DOHH2 (cell line): ENCODE data around the gene DUS4L.

Source experiments
- EZH2phosphoT487 ChIP-seq: fragments of 200-600 bp; sonication (generic); IDR thresholded peaks from 2 replicates; pipeline ENCODE4 v1.6.1; 2017; ENCODE audit warnings: borderline replicate concordance, mild to moderate bottlenecking, antibody characterized with exemption, low read length, moderate library complexity, mixed read lengths
- TF ChIP-seq, protein P1 (sequence below): fragments of 200-600 bp; sonication (generic); IDR thresholded peaks from one replicate; pipeline ENCODE4 v1.5.1; 2014; ENCODE audit warnings: antibody characterized with exemption, mild to moderate bottlenecking, low read depth, low read length; ENCODE audit not compliant: poor library complexity, severe bottlenecking

- TF ChIP-seq, protein P1, sequence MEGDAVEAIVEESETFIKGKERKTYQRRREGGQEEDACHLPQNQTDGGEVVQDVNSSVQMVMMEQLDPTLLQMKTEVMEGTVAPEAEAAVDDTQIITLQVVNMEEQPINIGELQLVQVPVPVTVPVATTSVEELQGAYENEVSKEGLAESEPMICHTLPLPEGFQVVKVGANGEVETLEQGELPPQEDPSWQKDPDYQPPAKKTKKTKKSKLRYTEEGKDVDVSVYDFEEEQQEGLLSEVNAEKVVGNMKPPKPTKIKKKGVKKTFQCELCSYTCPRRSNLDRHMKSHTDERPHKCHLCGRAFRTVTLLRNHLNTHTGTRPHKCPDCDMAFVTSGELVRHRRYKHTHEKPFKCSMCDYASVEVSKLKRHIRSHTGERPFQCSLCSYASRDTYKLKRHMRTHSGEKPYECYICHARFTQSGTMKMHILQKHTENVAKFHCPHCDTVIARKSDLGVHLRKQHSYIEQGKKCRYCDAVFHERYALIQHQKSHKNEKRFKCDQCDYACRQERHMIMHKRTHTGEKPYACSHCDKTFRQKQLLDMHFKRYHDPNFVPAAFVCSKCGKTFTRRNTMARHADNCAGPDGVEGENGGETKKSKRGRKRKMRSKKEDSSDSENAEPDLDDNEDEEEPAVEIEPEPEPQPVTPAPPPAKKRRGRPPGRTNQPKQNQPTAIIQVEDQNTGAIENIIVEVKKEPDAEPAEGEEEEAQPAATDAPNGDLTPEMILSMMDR: no peak
- no peak for TF ChIP-seq EZH2phosphoT487
Measured at GRCh38 chr7:107560898-107561516, 2.8 kb upstream of the DUS4L start.
